Panc1 (cell line): ENCODE results near the gene KCNH6.

Experiments used
- CTCF ChIP-seq: fragments of 450-650 bp; IDR thresholded peaks from 2 replicates; pipeline ENCODE4 v1.5.1; 2017; ENCODE audit warnings: mild to moderate bottlenecking
- POLR2AphosphoS5 ChIP-seq: IDR thresholded peaks from 2 replicates; pipeline ENCODE4 v1.6.1; 2012; ENCODE audit warnings: mild to moderate bottlenecking, low read depth, low read length, moderate library complexity
- SIN3A ChIP-seq: IDR thresholded peaks from 2 replicates; pipeline ENCODE4 v1.6.1; 2012; ENCODE audit warnings: low read depth, mild to moderate bottlenecking, low read length, moderate library complexity, borderline replicate concordance; ENCODE audit not compliant: insufficient read depth
- TCF7L2 ChIP-seq: IDR thresholded peaks from 2 replicates; pipeline ENCODE4 v1.6.1; 2011; ENCODE audit warnings: mild to moderate bottlenecking, low read depth, low read length, inconsistent platforms

GRCh38 chr17:63490329-63490728 lies 32.8 kb upstream of the KCNH6 start:
- no peak for TF ChIP-seq CTCF
- TF ChIP-seq TCF7L2: no peak
- TF ChIP-seq POLR2AphosphoS5: no peak
- no peak for TF ChIP-seq SIN3A
